ENCODE measurements around the gene PRPSAP1.

GRCh38 chr17:76360461-76360860 is 6.7 kb upstream of the PRPSAP1 start:
- TF ChIP-seq CTCF (IDR thresholded peaks at IDR 0.05), result no peak
- TF ChIP-seq POLR2AphosphoS5 (IDR thresholded peaks at IDR 0.05; ENCODE audit: insufficient read depth in 1 of 2, low read depth in 1 of 2), result no peak
- TF ChIP-seq POLR2A (IDR thresholded peaks at IDR 0.05), result no peak

Data from vagina (tissue), 2 donors.